IMR-90 (cell line): ENCODE results near the gene CYP39A1. TPM values are rescaled to one million over a fixed set of nuclear protein-coding genes. Genes with fewer than 3 reads are reported as not detected.

Experiments
- ATAC-seq: fragments of 200-7000 bp; cut with Tn5 transposase; 2 replicates; pipeline ENCODE4 v1.9.1; 2020; ENCODE audit warnings: low read depth, mild to moderate bottlenecking, moderate library complexity
- BruUV-seq: library from RNA; stranded (reverse); fragments of 400-500 nt; replicated peaks from 2 replicates; lab custom pipeline; 2021; lab: Mats Ljungman, UMichigan
- CTCF ChIA-PET: fragments of 300-600 bp; formaldehyde crosslinking; extraction: SDS; loops from one replicate; lab custom pipeline; 2021; ENCODE audit warnings: antibody characterized with exemption; lab: Yijun Ruan, JAX
- POLR2A ChIA-PET: fragments of 300-600 bp; sonication (Branson Sonifier 250); formaldehyde crosslinking; loops from one replicate; lab custom pipeline; 2022; ENCODE audit warnings: antibody characterized with exemption; ENCODE audit not compliant: unreplicated experiment; lab: Charles Lee
- DNase-seq: peaks from one replicate; pipeline ENCODE4 v3.0.0; 2013
- H2AFZ ChIP-seq: replicated peaks from 2 replicates; pipeline ENCODE3; 2013; ENCODE audit warnings: low read length, mild to moderate bottlenecking; ENCODE audit not compliant: poor library complexity
- H2AK5ac ChIP-seq: 2 replicates; pipeline ENCODE4 v1.6.1; 2013; ENCODE audit warnings: low read depth, low read length, inconsistent platforms
- H2AK9ac ChIP-seq: replicated peaks from 2 replicates; pipeline ENCODE3; 2013; ENCODE audit warnings: mild to moderate bottlenecking, low read depth, low read length, moderate library complexity; ENCODE audit not compliant: poor library complexity
- H2BK120ac ChIP-seq: 2 replicates; pipeline ENCODE4 v1.6.1; 2013; ENCODE audit warnings: low read depth, low read length, inconsistent platforms
- H2BK15ac ChIP-seq: 3 replicates; pipeline ENCODE4 v1.6.1; 2013; ENCODE audit warnings: low read depth, low read length, inconsistent platforms
- H2BK20ac ChIP-seq: 2 replicates; pipeline ENCODE4 v1.6.1; 2013; ENCODE audit warnings: low read depth, mild to moderate bottlenecking, inconsistent platforms, low read length, moderate library complexity
- H2BK5ac ChIP-seq: 2 replicates; pipeline ENCODE4 v1.6.1; 2013; ENCODE audit warnings: mild to moderate bottlenecking, low read depth, low read length, inconsistent platforms; ENCODE audit not compliant: poor library complexity, severe bottlenecking
- H3K14ac ChIP-seq: replicated peaks from 2 replicates; pipeline ENCODE4 v1.6.1; 2013; ENCODE audit warnings: low read depth, low read length, inconsistent platforms
- H3K18ac ChIP-seq: 2 replicates; pipeline ENCODE4 v1.6.1; 2013; ENCODE audit warnings: low read depth, low read length, control low read depth
- H3K23ac ChIP-seq: 2 replicates; pipeline ENCODE4 v1.6.1; 2013; ENCODE audit warnings: low read depth, low read length, inconsistent platforms
- H3K27ac ChIP-seq: 2 replicates; pipeline ENCODE4 v1.5.1; 2013; ENCODE audit warnings: mild to moderate bottlenecking, control low read depth, low read length; ENCODE audit not compliant: insufficient read depth
- H3K27me3 ChIP-seq: 2 replicates; pipeline ENCODE4 v1.6.1; 2013; ENCODE audit warnings: low read length; ENCODE audit not compliant: control insufficient read depth, insufficient read depth
- H3K36me3 ChIP-seq: 2 replicates; pipeline ENCODE4 v1.6.1; 2013; ENCODE audit warnings: low read length, mixed read lengths; ENCODE audit not compliant: control insufficient read depth, insufficient read depth
- H3K4ac ChIP-seq: 2 replicates; pipeline ENCODE4 v1.6.1; 2013; ENCODE audit warnings: low read depth, low read length, inconsistent platforms
- H3K4me1 ChIP-seq: 2 replicates; pipeline ENCODE4 v1.6.1; 2013; ENCODE audit warnings: low read length, mixed read lengths; ENCODE audit not compliant: control insufficient read depth, insufficient read depth
- H3K4me2 ChIP-seq: 2 replicates; pipeline ENCODE4 v1.6.1; 2013; ENCODE audit warnings: low read depth, mild to moderate bottlenecking, control low read depth, low read length, moderate library complexity
- H3K4me3 ChIP-seq: 2 replicates; pipeline ENCODE4 v1.5.1; 2013; ENCODE audit warnings: low read depth, mild to moderate bottlenecking, control low read depth, low read length, moderate library complexity; ENCODE audit not compliant: insufficient read depth
- H3K56ac ChIP-seq: 2 replicates; pipeline ENCODE4 v1.6.1; 2013; ENCODE audit warnings: low read length, inconsistent platforms; ENCODE audit not compliant: insufficient read depth; ENCODE audit errors: extremely low read depth
- H3K79me1 ChIP-seq, 2 experiments: 2 replicates each; pipeline ENCODE4 v1.6.1; 2013; ENCODE audit warnings: low read length in 2 of 2, inconsistent platforms in 1 of 2, low read depth in 1 of 2
- H3K9ac ChIP-seq: 2 replicates; pipeline ENCODE4 v1.6.1; 2013; ENCODE audit warnings: low read depth, low read length, control low read depth
- H3K9me1 ChIP-seq: 2 replicates; pipeline ENCODE4 v1.6.1; 2013; ENCODE audit warnings: low read length, inconsistent platforms; ENCODE audit not compliant: insufficient read depth
- H3K9me3 ChIP-seq: 2 replicates; pipeline ENCODE4 v1.6.1; 2013; ENCODE audit warnings: low read length; ENCODE audit not compliant: control insufficient read depth, insufficient read depth
- H4K20me1 ChIP-seq: 2 replicates; pipeline ENCODE4 v1.6.1; 2013; ENCODE audit warnings: low read length, inconsistent platforms; ENCODE audit not compliant: insufficient read depth
- H4K5ac ChIP-seq: 2 replicates; pipeline ENCODE4 v1.6.1; 2013; ENCODE audit warnings: mild to moderate bottlenecking, low read depth, low read length, control low read depth
- H4K8ac ChIP-seq, 2 experiments: 2 replicates each; pipeline ENCODE4 v1.6.1; 2013; ENCODE audit warnings: low read depth in 2 of 2, low read length in 2 of 2, control low read depth in 1 of 2, inconsistent platforms in 1 of 2
- H4K91ac ChIP-seq: 2 replicates; pipeline ENCODE4 v1.6.1; 2013; ENCODE audit warnings: low read depth, low read length, inconsistent platforms; ENCODE audit not compliant: insufficient read depth
- MAZ ChIP-seq: IDR thresholded peaks from 2 replicates; pipeline ENCODE4 v1.6.1; 2012; ENCODE audit warnings: low read depth, mild to moderate bottlenecking, low read length, improper control_type of control experiment, moderate library complexity, borderline replicate concordance
- MXI1 ChIP-seq: IDR thresholded peaks from 2 replicates; pipeline ENCODE4 v1.6.1; 2012; ENCODE audit warnings: low read depth, mild to moderate bottlenecking, low read length, moderate library complexity, borderline replicate concordance
- RAD21 ChIP-seq: IDR thresholded peaks from 2 replicates; pipeline ENCODE4 v1.6.1; 2012; ENCODE audit warnings: low read length, improper control_type of control experiment
- RCOR1 ChIP-seq: IDR thresholded peaks from 2 replicates; pipeline ENCODE4 v1.6.1; 2012; ENCODE audit warnings: mild to moderate bottlenecking, low read length, improper control_type of control experiment; ENCODE audit not compliant: insufficient replicate concordance
- WGBS, 2 experiments: methylation state at CpG; one replicate each; pipeline versions ENCODE4 v1.1.5 to v1.1.7; 2013; ENCODE audit warnings: missing lambda C conversion rate in 2 of 2; ENCODE audit not compliant: insufficient read length in 1 of 2; ENCODE audit errors: extremely low coverage in 2 of 2; 5-methylcytosine and 5-hydroxymethylcytosine counted together
- dilution Hi-C: fragments of 300-500 bp; cut with HindIII; formaldehyde crosslinking; loops from one replicate; pipeline ENCODE4 v1.14.3; 2018; ENCODE audit warnings: low sequenced_read_pairs; ENCODE audit not compliant: unreplicated experiment
- in situ Hi-C: fragments of 300-500 bp; cut with MboI; formaldehyde crosslinking; loops from 3 replicates; pipeline ENCODE4 v1.14.3; 2019; ENCODE audit warnings: low sequenced_read_pairs, inconsistent platforms, mixed read lengths
- intact Hi-C: fragments of 100-400 bp; cut with micrococcal nuclease; formaldehyde crosslinking; loops from 2 replicates; pipeline ENCODE4 v1.10.0; 2022
- polyA plus RNA-seq, 3 experiments: library from polyadenylated mRNA; depleted of rRNA; stranded (reverse); fragments of >200 nt; gene quantifications; 2 replicates each; pipeline ENCODE4 v1.2.3, GENCODE V29; 2012; ENCODE audit warnings: low replicate concordance in 1 of 3
- total RNA-seq: library from RNA; depleted of rRNA; stranded (reverse); fragments of >200 nt; gene quantifications from 2 replicates; pipeline ENCODE4 v1.2.3, GENCODE V29; 2012

CYP39A1 gene
- total and polyA plus RNA-seq, 2 of the 4 experiments (the other 2 are of a cell fraction), result 0.03 TPM; not detected in 1

- H2BK15ac ChIP-seq, result no peak overlapping the region
- no peak overlapping the region for H3K9ac ChIP-seq
- no peak overlapping the region for H4K5ac ChIP-seq
- H3K9me1 ChIP-seq, result no peaks in the 10 kb centered on the region
- WGBS, 2 experiments, result no CpG with 5 or more reads among the region's 3 CpGs
- TF ChIP-seq MXI1, result no peak
- no peak for TF ChIP-seq RAD21
- no peak for TF ChIP-seq MAZ
- no peak for TF ChIP-seq RCOR1
- H3K9me3 ChIP-seq, result no peaks in the 10 kb centered on the region
- ATAC-seq (no peak), DNase-seq (no peak)
- H3K14ac ChIP-seq, result no peak overlapping the region
- no peak overlapping the region for H3K4me2 ChIP-seq
- in situ Hi-C loops (no loop called here), intact Hi-C loops (loop anchor here (2.0 to 5.0 kb wide), 2 partner anchors 407 to 538 kb away; no protein-coding TSS in a partner anchor), dilution Hi-C loops (no loop called here)
- H3K36me3 ChIP-seq, result no peaks in the 10 kb centered on the region
- CTCF ChIA-PET, result no interaction called here
- no peak overlapping the region for H4K8ac ChIP-seq
- H2BK5ac ChIP-seq, result no peak overlapping the region
- no peak overlapping the region for H3K56ac ChIP-seq
- H4K91ac ChIP-seq, result no peak overlapping the region
- POLR2A ChIA-PET, result no interaction called here
- no peak overlapping the region for H2BK20ac ChIP-seq
- no peak overlapping the region for H2AK5ac ChIP-seq
- H3K18ac ChIP-seq, result no peak overlapping the region
- H2AK9ac ChIP-seq, result no peak overlapping the region
- no peaks in the 10 kb centered on the region for H3K4me1 ChIP-seq
- no peak overlapping the region for H3K23ac ChIP-seq
- H2BK120ac ChIP-seq, result no peak overlapping the region
- H3K4me3 ChIP-seq, result no peak overlapping the region
- no peak overlapping the region for H3K4ac ChIP-seq
- H3K79me1 ChIP-seq, result no peaks in the 10 kb centered on the region
- no peaks in the 10 kb centered on the region for H3K27me3 ChIP-seq
- BruUV-seq, result no TSS peak
- H3K27ac ChIP-seq, result no peak overlapping the region
- no peaks in the 10 kb centered on the region for H4K20me1 ChIP-seq
- no peak overlapping the region for H2AFZ ChIP-seq
Observed at GRCh38 chr6:46628976-46629375, 23.6 kb downstream of the CYP39A1 start.
